ENCODE results near the gene RIPOR2.

DNA sequence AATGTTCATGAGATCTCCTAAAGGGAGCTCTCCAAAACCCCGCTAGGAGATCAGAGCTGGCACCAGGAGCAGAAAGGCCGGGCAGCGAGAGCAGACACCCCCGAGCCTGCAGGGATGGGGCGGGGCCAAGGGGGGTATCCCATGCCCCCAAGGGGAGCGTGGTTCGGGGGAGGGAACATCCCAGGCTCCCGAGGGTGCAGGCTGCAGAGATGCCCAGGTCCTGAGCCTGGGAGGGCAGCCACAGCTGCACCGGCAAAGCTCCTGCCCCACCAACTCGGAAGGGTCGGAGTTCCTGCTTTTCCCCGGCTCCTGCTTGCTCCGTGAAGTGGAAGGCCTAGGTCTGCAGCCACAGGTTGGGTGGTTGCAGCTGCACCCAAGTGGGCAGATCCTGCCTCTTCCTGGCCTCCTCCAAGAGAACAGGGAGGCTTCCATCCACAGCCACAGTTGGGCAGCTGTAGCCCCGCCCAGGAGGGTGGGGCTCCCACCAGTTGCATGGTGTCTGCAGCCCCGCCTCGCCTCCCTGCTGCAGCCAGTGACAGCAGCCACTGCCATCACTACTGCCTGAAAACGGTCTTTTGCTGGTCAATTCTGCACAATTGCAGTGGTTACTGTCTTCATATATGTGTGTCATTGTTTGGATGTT is 174.4 kb downstream of the RIPOR2 start:
- TF ChIP-seq, protein P1, sequence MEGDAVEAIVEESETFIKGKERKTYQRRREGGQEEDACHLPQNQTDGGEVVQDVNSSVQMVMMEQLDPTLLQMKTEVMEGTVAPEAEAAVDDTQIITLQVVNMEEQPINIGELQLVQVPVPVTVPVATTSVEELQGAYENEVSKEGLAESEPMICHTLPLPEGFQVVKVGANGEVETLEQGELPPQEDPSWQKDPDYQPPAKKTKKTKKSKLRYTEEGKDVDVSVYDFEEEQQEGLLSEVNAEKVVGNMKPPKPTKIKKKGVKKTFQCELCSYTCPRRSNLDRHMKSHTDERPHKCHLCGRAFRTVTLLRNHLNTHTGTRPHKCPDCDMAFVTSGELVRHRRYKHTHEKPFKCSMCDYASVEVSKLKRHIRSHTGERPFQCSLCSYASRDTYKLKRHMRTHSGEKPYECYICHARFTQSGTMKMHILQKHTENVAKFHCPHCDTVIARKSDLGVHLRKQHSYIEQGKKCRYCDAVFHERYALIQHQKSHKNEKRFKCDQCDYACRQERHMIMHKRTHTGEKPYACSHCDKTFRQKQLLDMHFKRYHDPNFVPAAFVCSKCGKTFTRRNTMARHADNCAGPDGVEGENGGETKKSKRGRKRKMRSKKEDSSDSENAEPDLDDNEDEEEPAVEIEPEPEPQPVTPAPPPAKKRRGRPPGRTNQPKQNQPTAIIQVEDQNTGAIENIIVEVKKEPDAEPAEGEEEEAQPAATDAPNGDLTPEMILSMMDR (IDR thresholded peaks at IDR 0.05), result no peak
- no peak for TF ChIP-seq POLR2A (IDR thresholded peaks at IDR 0.05)

All from Peyer's patch (tissue), 4 donors.